GM20000 (cell line): Measurements from ENCODE around the gene TIAM2.

Experiments
- DNase-seq: peaks from one replicate; pipeline ENCODE4 v3.0.0; 2012; ENCODE audit warnings: low spot score
- TF ChIP-seq, protein P1 (sequence below): IDR thresholded peaks from 2 replicates; pipeline ENCODE4 v1.5.1; 2012; ENCODE audit warnings: mild to moderate bottlenecking, control low read depth; ENCODE audit errors: extremely low read depth, missing control alignments

The TIAM2 gene

DNA sequence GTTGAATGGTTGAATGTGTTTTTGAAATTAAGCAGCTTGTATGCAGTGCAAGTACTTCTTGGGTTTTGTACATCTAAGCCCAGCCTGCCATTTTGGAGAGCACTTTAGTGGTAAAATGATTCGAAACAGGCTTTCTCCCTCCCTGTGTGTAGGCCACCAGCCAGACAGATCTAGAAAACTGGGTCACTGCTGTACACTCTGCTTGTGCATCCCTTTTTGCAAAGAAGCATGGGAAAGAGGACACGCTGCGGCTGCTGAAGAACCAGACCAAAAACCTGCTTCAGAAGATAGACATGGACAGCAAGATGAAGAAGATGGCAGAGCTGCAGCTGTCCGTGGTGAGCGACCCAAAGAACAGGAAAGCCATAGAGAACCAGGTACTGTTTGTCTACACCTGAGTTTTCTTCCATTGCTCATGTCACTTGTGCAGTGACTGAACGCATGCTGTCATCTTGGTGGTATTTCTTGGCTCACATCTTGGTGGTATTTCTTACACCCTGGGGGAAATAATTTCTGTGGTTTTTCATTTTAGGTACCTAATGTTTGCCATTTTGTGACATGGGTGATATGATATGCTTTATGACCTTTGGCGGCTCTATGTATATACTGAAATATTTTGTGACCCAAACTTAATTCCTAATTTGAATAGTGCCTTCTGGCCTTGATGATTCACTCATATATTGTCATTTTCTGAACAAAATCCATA, 153.0 kb downstream of the TIAM2 start:
- no peak for DNase-seq

DNA sequence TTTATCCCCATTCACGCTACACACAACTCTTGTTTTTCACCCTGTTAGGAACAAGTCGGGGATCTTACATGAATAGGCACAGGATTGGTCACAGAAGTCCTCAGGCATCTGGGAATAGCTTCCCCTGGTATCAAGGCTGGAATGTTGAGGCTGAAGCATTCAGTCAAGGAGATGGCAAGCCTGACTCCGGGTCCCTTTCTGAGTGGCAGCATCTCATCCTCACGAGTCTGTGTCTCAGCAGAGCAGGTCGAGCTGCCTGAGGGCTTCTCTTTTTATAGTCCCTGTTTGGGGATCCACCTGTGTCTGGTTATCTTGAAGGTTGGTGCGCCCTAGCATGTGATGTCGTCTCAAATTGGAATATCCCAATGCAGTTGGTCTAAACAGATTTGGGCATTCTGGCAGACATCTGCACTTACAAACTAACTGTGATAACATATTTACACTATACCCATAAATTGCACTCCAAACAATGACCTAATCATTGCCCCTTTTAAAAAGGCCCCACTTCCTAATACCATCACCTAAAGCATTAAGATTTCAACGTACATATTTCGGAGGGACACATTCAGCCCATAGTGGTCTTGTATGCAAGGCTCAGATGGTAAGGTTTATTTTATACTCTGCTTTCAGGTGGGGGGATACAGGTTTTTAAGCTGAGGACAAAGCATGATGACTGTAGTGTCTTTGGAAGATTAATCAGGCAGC, 156.0 kb downstream of the TIAM2 start:
- no peak for DNase-seq
- TF ChIP-seq, protein P1, sequence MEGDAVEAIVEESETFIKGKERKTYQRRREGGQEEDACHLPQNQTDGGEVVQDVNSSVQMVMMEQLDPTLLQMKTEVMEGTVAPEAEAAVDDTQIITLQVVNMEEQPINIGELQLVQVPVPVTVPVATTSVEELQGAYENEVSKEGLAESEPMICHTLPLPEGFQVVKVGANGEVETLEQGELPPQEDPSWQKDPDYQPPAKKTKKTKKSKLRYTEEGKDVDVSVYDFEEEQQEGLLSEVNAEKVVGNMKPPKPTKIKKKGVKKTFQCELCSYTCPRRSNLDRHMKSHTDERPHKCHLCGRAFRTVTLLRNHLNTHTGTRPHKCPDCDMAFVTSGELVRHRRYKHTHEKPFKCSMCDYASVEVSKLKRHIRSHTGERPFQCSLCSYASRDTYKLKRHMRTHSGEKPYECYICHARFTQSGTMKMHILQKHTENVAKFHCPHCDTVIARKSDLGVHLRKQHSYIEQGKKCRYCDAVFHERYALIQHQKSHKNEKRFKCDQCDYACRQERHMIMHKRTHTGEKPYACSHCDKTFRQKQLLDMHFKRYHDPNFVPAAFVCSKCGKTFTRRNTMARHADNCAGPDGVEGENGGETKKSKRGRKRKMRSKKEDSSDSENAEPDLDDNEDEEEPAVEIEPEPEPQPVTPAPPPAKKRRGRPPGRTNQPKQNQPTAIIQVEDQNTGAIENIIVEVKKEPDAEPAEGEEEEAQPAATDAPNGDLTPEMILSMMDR, result no peak

More for the DNA sequence above, 153.0 kb downstream of the TIAM2 start:
- TF ChIP-seq, protein P1, result no peak

DNA sequence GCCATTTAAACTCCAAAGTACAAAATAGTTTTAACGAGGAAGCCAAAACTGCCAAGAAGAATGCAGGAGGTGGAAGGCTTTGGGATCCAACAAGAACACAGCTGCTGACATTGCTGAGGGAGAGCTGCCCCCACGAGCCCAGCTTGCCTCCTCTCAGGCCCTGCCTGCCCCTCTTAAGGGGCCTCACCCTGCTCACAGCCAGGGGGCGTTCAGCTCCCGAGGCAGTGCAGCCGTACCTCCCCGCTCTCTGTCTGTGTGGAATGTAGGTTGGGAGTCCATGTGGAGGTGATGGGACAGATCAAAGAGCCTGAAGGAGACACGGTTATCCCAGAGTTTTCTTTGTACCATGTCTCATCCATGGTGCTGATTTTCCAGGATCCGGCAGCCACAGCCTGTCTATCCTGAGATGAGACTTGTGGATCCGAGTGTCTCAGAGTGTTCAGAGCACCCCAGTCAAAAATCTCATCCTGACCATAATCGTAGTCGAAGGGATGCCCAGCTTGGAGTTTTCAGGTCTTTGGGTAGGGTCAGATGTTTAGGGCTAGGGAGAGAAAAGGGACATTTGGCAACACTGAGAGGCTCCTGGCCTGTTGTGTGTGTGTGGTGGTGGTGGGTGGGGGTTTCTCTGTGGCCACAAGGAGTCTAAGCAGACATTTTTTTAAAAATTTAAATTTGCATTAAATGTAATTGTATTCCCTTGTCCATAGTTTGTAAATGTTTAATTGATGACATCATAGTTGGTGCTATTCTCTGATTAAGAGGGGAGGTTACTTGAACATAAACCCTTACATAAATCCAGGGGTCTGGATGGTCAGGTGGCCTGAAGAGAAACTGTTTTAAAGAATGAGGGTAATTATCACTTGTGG, 157.3 kb downstream of the TIAM2 start:
- TF ChIP-seq, protein P1, result no peak
- DNase-seq, result no peak

DNA sequence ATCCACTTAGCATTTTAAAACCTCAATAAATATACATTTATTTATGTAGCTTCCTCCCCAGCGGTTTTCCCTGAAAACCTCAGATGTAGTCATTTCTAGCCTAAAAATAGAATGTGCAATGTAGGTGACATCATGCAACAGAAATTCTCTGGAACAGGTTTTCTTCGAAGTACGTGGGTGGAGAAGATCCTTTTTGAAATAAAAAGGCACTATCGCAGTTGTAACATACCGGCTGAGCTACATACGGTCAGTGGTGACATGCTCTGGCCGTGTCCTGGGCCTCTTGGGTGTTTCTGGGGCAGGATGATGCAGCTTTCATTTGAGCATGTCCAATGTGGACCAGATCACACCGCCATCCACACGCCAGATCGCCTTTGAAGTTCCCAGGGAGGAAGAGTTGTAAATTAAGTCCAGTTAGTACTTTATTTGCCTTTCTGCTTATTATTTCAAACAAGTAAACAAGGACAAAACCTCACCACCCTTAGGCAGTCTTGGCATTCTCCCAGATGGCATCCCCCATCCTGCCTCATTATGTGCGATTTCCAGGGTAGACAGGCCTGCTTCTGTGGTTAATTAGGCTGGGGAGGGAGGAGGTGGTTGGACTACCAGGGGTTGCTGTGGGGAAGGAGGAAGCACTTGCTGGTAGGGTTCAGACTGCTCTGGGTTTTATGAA, 159.2 kb downstream of the TIAM2 start:
- TF ChIP-seq, protein P1, result no peak
- no peak for DNase-seq

DNA sequence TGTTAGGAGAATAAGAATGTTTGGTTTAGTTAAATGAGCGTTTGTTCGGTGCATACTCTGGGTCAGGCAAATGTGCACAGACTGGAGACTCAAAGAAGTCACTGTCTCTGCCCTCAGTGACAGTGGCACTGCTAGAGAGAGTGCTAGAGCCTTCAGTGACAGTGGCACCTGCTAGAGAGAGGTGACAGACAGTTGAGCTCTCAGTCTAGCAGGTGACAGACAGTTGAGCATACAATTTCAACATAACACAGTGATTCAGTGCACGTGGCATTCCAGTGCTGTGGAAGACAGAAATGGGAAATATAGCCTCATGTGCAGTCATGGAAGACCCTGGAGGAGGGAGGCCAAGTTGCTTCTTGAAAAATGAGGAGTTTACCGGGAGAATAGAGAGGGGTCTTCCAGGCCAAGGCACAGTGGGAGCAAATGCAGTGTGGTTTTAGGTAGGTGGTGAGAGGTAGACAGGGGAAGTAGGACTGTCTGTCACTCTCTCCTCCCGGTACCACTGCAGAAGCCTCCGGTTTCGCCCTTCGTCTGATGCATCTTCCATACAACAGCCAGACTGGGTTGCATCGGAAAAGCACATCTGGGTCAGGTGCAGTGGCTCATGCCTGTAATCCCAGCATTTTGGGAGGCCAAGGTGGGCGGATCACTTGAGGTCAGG, 160.8 kb downstream of the TIAM2 start:
- DNase-seq, result no peak
- TF ChIP-seq, protein P1, result no peak

DNA sequence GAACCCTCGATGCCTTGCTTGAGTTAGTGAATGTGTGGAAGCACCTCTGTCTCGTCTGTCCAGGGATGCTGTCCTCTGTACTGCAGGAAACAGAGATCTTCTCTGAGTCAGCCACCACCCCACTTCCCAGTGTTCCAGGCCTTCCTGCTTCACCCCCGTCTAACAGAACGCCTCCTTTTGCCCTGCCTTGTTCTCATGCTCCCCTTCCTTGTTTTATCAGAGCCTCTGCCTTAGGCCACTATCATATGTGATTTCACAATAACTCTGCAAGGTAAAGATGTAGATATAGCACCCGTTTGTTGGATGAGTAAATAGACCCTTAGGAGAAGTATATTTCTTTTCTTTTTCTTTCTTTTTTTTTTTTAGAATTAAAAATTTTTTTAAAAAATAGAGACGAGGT, 162.0 kb downstream of the TIAM2 start:
- DNase-seq, result no peak
- TF ChIP-seq, protein P1, result no peak
